Measurements from ENCODE around the gene SLC51B. TPM values are rescaled to one million over a fixed set of nuclear protein-coding genes. Genes with fewer than 3 reads are reported as not detected.

SLC51B gene
- total RNA-seq, 2 experiments from 2014 or later = not detected

DNA sequence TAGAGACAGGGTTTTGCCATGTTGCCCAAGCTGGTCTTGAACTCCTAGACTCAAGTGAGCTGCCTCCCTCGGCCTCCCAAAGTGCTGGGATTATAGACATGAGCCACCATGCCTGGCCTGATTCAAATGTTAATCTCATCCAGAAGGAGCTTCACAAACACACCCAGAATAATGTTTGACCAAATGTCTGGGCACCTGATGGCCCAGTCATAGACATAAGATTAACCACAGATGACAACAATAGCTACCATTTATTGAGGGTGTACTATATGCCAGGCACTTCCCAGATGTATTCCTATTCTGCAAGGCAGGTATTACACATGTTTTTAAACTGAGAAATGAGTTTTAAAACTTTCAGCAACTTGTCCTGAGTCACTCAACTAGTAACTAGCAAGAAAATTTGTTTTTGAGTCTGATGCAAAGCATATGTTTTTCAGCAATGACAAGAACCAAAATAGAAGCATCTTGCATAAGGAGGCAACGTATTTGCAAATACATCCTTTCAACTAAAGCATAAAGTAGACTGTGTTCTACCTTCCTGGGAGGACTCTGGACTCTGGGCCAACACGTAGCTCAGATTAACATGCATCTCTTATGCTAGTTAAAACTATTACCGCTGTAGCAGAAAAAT lies 47.3 kb upstream of the SLC51B start:
- H3K9me2 ChIP-seq (ENCODE audit: insufficient read depth, low read length) = no peaks in the 10 kb centered on the region
- no peaks in the 10 kb centered on the region for H4K20me1 ChIP-seq (ENCODE audit: insufficient read depth, low read length)
- H3K36me3 ChIP-seq (ENCODE audit: insufficient read depth, low read length) = peaks cover 7% of the 10 kb centered on the region
- TF ChIP-seq, protein P1, sequence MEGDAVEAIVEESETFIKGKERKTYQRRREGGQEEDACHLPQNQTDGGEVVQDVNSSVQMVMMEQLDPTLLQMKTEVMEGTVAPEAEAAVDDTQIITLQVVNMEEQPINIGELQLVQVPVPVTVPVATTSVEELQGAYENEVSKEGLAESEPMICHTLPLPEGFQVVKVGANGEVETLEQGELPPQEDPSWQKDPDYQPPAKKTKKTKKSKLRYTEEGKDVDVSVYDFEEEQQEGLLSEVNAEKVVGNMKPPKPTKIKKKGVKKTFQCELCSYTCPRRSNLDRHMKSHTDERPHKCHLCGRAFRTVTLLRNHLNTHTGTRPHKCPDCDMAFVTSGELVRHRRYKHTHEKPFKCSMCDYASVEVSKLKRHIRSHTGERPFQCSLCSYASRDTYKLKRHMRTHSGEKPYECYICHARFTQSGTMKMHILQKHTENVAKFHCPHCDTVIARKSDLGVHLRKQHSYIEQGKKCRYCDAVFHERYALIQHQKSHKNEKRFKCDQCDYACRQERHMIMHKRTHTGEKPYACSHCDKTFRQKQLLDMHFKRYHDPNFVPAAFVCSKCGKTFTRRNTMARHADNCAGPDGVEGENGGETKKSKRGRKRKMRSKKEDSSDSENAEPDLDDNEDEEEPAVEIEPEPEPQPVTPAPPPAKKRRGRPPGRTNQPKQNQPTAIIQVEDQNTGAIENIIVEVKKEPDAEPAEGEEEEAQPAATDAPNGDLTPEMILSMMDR (conservative IDR thresholded peaks at IDR 0.05; ENCODE audit: low read length) = no peak
- no peak for TF ChIP-seq EZH2phosphoT487 (IDR thresholded peaks at IDR 0.05; ENCODE audit: borderline replicate concordance, low read depth, low read length)
- no peak overlapping the region for H3K4me2 ChIP-seq (ENCODE audit: low read length)
- no peaks in the 10 kb centered on the region for H3K9me3 ChIP-seq (ENCODE audit: low read length)
- POLR2A ChIA-PET = interaction anchor here (0.8 to 2.6 kb wide), 2 partner anchors 11 to 151 kb away, joined by 3 to 7 read pairs; no protein-coding TSS in a partner anchor
- no peak overlapping the region for H3K4me3 ChIP-seq (ENCODE audit: low read depth, low read length, poor library complexity, severe bottlenecking)
- H3K79me2 ChIP-seq (ENCODE audit: insufficient read depth, low read depth, low read length) = no peaks in the 10 kb centered on the region
- BruUV-seq (replicated peaks) = no TSS peak
- no peaks in the 10 kb centered on the region for H3K4me1 ChIP-seq (ENCODE audit: insufficient read depth, low read length, poor library complexity, severe bottlenecking)
- CTCF ChIA-PET (ENCODE audit: unreplicated experiment) = no interaction called here
- no peak overlapping the region for H3K27ac ChIP-seq (ENCODE audit: low read depth, low read length, poor library complexity, severe bottlenecking)
- intact Hi-C loops (cut with micrococcal nuclease; ENCODE audit: unreplicated experiment) = no loop called here
- H2AFZ ChIP-seq (ENCODE audit: low read length) = no peak overlapping the region
- DNase-seq (ENCODE audit: low spot score) = no peak

DNA sequence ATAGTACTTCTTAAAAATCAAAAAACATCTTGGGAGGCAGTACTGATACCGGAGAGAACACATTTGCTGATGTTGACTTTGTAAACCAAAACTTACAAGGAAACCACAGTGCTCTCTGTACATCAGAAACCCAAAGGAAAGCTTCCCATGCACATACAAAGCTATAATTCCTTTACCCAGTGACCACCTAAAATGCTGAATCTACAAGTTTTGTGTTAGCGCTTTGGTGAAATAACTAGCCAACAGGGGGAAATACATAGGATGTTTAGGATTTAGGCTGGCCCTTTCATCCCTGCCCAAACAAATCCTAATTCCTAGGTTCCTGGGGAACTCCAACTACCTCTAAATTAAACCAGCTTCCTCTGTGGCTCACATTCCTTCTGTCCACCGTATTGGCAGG lies 40.2 kb upstream of the SLC51B start:
- no TSS peak for BruUV-seq (replicated peaks)
- ChIA-PET CTCF (ENCODE audit: unreplicated experiment) (no interaction called here), POLR2A (interaction anchor here (0.7 kb wide), 2 partner anchors 19 to 894 kb away, joined by 4 read pairs; no protein-coding TSS in a partner anchor)
- Histone ChIP-seq H3K4me2 (ENCODE audit: low read length) (no peak overlapping the region), H3K4me3 (ENCODE audit: low read depth, low read length, poor library complexity, severe bottlenecking) (no peak overlapping the region), H3K9me3 (ENCODE audit: low read length) (no peaks in the 10 kb centered on the region), H4K20me1 (ENCODE audit: insufficient read depth, low read length) (no peaks in the 10 kb centered on the region), H3K9me2 (ENCODE audit: insufficient read depth, low read length) (no peaks in the 10 kb centered on the region), H2AFZ (ENCODE audit: low read length) (no peak overlapping the region), H3K27ac (ENCODE audit: low read depth, low read length, poor library complexity, severe bottlenecking) (no peak overlapping the region), H3K36me3 (ENCODE audit: insufficient read depth, low read length) (peaks cover 11% of the 10 kb centered on the region), H3K79me2 (ENCODE audit: insufficient read depth, low read depth, low read length) (no peaks in the 10 kb centered on the region), H3K4me1 (ENCODE audit: insufficient read depth, low read length, poor library complexity, severe bottlenecking) (no peaks in the 10 kb centered on the region)
- no peak for TF ChIP-seq EZH2phosphoT487 (IDR thresholded peaks at IDR 0.05; ENCODE audit: borderline replicate concordance, low read depth, low read length)
- intact Hi-C loops (cut with micrococcal nuclease; ENCODE audit: unreplicated experiment) = no loop called here
- DNase-seq (ENCODE audit: low spot score) = no peak

- H3K79me2 ChIP-seq (ENCODE audit: insufficient read depth, low read depth, low read length) = no peaks in the 10 kb centered on the region
- no TSS peak for BruUV-seq (replicated peaks)
- no peak overlapping the region for H3K4me3 ChIP-seq (ENCODE audit: low read depth, low read length, poor library complexity, severe bottlenecking)
- H3K9me2 ChIP-seq (ENCODE audit: insufficient read depth, low read length) = no peaks in the 10 kb centered on the region
- intact Hi-C loops (cut with micrococcal nuclease; ENCODE audit: unreplicated experiment) = no loop called here
- no peaks in the 10 kb centered on the region for H3K4me1 ChIP-seq (ENCODE audit: insufficient read depth, low read length, poor library complexity, severe bottlenecking)
- no peak overlapping the region for H2AFZ ChIP-seq (ENCODE audit: low read length)
- ChIA-PET POLR2A (interaction anchor here (1.1 kb wide), 1 partner anchor 20 kb away, joined by 3 read pairs; no protein-coding TSS in a partner anchor), CTCF (ENCODE audit: unreplicated experiment) (no interaction called here)
- no peaks in the 10 kb centered on the region for H3K9me3 ChIP-seq (ENCODE audit: low read length)
- no peak overlapping the region for H3K27ac ChIP-seq (ENCODE audit: low read depth, low read length, poor library complexity, severe bottlenecking)
- TF ChIP-seq, protein P1 (conservative IDR thresholded peaks at IDR 0.05; ENCODE audit: low read length) = no peak
- TF ChIP-seq EZH2phosphoT487 (IDR thresholded peaks at IDR 0.05; ENCODE audit: borderline replicate concordance, low read depth, low read length) = no peak
- H4K20me1 ChIP-seq (ENCODE audit: insufficient read depth, low read length) = no peaks in the 10 kb centered on the region
- no peak for DNase-seq (ENCODE audit: low spot score)
- H3K36me3 ChIP-seq (ENCODE audit: insufficient read depth, low read length) = peaks cover 15% of the 10 kb centered on the region
- H3K4me2 ChIP-seq (ENCODE audit: low read length) = no peak overlapping the region
These were observed 38.3 kb upstream of the SLC51B start for GRCh38 chr15:65006876-65007275.

Measured in OCI-LY7 (cell line).